HG03060 (cell line): ENCODE data around the gene MRPL58.
"Not testable (repeated sequence)": the region's sequence is repeated elsewhere in the genome, so short reads cannot be mapped to it uniquely, and the experiment has no call there.

Experiments
- ATAC-seq: cut with Tn5 transposase; IDR thresholded peaks from one replicate; pipeline ENCODE4 v1.9.1; 2021; ENCODE audit warnings: low read depth, moderate number of reproducible peaks; ENCODE audit not compliant: unreplicated experiment

MRPL58 gene

DNA sequence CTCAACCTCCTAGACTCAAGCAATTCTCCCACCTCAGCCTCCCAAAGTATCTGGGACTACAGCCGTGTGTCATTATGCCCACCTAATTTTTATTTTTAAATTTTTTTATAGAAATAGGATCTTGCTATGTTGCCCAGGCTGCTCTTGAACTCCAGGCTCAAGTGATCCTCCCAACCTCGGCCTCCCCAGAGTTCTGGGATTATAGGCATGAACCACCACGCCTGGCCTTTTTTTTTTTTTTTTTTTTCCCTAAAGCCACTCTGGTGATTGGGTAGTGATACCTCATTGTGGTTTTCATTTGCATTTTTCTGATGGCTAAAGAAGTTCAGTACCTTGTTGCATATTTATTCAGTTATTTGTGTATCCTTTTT lies 26.3 kb upstream of the MRPL58 start:
- ATAC-seq = no peak

DNA sequence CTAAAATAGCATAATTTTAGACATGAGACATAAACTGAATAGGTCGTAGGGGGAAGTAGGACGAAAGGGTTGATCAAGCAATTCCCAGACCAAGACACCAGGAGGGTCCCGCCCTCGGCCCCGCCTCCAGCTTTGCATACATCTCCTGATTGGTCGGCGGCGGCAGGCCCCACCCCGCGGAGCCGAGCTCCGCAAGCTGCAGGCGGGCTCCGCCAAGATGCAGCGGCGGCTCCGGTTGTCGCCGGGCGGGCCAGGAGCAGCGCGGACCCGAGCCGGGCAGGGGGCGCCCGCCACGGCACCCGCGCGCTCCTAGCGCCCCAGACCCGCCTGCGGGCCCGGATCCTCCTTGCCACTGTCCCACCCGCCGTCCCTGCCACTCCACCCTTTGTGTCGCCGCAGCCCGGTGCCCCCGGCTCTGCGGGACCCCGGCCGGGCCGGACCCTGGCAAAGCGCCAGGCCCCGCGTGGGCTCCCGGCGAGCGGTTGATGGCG lies 25.0 kb upstream of the MRPL58 start, which contains the start of gene CDR2L:
CDR2L (plus strand) TSS at position 215 of the 491 bp plus-strand sequence. CDS start 412 bp downstream, outside the sequence.
- no peak for ATAC-seq

DNA sequence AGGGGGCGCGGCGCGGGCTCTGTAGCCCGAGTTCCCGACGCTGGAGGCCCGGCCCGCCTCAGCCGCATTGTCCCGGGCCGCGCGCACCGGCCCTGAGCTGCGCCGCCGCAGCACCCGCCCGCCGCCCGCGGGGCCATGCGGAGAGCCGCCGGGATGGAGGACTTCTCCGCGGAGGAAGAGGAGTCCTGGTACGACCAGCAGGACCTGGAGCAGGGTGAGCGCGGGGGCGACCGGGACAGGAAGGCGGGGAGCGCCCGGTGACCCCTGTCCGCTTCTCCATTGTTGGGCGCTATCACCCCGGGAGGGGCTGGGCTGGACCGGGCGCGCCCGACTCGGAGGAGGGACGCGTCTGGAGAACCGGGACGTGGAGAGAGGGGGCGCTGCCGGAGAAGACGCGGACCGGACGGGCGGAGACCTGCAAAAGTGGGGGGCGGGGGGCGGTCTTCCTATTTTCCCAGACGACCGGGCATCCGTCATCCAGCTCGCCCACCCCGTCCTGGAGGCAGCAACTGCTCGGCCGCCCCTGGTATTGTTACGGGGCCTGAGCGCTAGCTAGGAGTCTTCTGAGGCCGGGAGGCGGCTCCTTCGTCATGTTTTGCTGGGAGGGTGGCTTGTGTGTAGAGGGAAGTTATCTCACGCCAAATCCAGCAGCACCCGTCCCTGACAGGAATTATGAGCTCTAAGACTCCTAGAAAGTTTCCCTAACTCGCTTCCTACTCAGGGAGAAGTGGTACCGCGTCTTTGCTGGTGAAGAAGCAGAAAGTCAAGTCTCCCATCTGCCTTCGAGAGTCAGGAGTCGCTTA lies 24.4 kb upstream of the MRPL58 start:
- ATAC-seq = no peak

DNA sequence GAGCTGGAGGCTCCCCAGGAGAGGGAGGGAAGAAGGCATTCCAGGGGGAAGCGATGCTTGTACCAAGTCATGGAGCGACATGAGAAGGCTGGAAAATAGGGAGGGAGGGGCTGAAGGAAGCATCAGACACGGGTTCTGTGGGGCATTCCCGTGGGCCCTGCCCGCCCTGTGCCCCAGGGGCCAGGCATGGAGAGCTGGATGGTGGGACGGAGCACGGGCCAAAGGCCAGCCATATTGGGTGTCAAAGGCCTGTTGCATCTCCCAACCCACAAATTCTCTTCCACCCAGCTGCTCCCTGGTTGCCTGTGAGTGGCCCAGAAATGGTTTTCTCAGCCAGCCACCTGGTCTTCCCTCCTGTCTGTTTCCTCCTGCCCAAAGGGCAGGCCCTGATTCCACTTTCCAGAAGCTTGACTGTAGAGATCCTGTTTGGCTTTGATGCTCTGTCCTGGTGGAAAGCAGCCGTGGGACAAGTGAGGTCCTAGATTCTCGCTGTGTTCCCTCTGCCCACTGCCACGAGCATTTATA lies 21.8 kb upstream of the MRPL58 start:
- ATAC-seq = no peak

DNA sequence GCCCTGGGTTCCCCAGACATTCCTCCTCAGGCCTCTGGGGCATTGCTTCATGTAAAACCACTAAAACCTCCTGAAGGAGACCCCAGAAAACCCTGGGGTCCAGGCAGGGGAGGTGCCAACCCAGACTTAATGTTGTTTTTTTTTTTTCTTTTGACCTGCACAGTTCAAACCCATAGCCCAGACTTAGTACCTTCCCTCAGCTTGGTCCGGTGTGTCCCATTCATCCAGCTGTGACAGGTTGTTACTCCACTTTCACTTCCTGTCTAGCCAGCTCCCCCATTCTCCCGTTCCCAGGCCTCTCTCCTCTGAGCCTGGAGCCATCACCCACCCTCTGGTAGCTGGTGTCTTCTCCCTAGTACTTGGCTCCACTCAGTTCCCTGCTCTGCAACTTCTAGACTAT lies 20.2 kb upstream of the MRPL58 start:
- no peak for ATAC-seq

DNA sequence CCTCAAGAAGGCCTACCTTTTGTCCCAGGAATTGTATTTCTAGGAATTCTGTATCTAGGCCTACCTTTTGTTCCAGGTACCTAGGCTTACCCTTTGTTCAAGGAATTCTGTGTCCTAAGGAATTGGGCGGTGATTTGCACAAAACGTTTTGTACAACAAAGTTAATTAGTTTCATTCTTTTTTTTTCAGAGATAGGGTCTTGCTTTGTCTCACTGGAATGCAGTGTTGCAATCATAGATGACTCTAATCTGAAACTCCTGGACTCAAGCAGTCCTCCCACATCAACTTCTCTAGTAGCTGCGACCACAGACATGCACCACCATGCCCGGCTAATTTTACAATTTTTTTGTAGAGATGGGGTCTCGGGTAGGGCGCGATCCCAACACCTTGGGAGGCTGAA lies 18.0 kb upstream of the MRPL58 start:
- no peak for ATAC-seq

DNA sequence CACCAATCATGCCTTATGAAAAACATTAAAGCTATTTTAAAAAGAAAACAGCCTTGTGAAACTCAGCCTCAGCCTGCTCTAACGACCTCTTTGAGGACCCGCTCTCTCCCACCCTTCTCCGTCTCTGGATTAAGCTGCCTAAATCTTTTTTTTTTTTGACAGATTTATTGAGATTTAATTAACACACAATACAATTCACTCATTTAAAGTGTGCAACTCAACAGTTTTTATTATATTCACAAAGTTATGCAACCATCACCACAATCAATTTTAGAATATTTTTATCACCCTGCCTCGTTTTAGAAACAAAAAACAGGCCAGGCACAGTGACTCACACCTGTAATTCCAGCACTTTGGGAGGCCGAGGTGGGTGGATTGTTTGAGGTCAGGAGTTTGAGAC lies 16.6 kb upstream of the MRPL58 start:
- ATAC-seq = no peak

DNA sequence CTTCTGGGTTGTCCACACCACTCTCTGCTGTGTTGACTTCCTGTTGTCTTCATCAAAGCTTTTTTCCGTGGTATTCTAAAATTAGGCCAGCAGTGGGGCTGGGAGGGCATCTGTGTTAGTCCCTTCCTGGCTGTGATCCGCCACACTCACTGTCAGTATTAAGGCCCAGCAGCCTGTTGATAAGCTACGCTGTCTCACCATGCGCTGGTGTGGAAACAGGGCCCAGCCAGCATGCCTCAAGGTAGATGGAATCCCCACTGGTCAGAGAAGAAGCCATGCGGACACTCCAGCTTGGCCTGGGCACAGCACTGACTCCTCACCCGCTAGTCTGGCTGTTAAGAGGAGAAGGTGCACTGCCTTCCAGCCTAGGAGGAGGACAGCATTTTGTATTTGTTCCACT lies 13.7 kb upstream of the MRPL58 start:
- ATAC-seq = no peak

DNA sequence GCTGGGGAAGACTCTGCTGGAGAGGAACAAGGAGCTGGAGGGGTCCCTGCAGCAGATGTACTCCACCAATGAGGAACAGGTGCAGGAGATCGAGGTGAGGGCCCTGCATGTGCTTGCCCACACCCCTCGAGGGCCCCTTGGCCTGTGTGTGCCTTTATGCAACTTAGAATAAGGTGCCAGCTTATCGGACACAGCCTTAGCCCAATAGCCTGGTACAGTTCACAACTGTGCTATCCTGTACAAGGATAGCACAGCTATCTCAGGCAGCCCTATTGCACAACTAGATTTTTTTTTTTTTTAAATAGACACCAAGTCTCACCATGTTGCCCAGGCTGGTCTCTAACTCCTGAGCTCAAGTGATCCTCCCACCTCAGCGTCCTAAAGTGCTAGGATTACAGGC lies 12.9 kb upstream of the MRPL58 start:
- ATAC-seq = no peak

DNA sequence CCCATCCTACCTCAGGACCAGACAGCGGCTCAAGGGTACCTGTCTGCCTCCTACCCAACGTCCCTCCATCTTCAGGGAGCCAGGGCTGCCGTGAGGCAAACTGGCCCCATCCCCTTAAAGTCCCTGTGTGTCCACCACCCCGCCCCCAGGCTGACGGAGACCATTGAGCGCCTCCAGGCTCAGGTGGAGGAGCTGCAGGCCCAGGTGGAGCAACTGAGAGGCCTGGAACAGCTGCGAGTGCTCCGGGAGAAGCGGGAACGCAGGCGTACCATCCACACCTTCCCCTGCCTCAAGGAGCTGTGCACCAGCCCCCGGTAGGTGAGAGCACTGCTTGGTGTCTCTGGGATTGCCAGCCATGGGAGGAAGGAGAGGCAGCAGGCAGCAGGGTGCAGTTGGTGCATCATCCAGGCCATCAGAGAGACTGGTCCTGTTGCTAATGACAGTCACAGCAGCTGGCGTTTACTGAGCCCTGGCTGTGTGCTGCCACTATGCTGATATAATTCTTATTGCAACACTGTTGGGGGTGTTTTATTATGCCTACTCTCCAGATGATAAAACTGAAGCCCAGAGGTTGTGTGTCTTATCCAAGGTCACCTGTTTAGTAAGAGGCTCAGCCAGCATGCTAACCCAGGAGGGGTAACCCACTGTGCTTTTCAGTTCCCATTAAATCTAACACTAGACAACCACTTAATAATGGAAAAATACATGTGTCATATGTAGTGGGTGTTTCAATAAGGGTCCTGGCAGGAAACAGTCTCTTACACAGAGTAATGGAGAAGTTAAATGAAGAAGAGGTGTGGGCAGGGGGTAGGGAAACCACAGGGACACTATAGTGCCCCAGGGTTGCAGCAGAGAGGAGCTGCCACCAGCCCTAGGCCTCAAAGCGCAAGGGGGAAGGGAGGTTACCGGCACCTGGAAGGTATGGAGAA lies 10.3 kb upstream of the MRPL58 start:
- ATAC-seq = no peak

DNA sequence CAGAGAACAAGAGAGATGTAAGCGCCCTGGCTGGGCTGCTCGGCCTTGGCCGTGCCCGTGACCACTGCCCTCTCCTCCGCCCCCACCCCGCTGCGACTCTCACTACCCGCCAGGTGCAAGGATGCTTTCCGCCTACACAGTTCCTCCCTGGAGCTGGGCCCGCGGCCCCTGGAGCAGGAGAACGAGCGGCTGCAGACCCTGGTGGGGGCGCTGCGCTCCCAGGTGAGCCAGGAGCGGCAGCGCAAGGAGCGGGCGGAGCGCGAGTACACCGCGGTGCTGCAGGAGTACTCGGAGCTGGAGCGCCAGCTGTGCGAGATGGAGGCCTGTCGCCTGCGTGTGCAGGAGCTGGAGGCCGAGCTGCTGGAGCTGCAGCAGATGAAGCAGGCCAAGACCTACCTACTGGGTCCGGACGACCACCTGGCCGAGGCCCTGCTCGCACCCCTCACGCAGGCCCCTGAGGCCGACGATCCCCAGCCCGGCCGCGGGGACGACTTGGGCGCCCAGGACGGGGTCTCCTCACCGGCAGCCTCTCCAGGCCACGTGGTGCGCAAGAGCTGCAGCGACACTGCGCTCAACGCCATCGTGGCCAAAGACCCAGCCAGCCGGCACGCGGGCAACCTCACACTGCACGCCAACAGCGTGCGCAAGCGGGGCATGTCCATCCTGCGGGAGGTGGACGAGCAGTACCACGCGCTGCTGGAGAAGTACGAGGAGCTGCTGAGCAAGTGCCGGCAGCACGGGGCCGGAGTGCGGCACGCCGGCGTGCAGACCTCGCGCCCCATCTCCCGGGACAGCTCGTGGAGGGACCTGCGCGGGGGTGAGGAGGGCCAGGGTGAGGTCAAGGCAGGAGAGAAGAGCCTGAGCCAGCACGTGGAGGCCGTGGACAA lies 9.2 kb upstream of the MRPL58 start:
- no peak for ATAC-seq

DNA sequence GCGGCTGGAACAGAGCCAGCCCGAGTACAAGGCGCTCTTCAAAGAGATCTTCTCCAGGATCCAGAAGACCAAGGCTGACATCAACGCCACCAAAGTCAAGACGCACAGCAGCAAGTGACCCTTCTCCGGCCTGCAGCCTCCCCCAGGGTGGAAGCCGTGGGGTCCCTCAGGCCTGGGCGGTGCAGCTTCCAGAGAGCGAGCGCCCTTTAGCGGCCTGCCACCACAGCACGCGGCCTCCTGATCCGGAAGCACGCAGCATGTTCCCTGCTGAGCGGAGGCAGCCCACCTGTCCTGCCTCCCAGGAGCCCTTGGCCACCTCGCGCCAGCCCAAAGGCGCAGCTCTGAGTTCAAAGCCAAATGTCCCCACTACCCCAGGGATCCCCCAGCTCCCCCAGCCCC lies 8.5 kb upstream of the MRPL58 start:
- ATAC-seq = no peak

DNA sequence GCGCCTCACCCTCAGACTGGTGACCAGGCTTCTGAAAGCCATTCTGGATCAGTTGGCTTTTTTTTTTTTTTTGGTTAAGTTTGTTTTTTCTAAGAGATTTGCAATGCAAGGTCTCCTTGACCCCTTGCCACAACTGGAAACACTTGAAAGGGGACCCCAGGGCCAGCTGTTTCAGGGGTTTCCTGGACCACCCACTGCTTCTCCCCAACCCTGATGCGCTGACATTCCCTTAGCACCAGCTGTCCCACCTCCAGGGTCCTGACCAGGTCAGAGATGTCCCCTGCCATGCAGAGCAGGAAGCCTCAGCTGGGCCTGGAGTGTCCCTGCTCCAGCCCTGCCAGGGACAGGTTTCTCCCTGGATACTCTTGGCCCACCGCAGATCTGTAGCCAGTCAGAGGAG lies 8.1 kb upstream of the MRPL58 start:
- ATAC-seq = no peak

DNA sequence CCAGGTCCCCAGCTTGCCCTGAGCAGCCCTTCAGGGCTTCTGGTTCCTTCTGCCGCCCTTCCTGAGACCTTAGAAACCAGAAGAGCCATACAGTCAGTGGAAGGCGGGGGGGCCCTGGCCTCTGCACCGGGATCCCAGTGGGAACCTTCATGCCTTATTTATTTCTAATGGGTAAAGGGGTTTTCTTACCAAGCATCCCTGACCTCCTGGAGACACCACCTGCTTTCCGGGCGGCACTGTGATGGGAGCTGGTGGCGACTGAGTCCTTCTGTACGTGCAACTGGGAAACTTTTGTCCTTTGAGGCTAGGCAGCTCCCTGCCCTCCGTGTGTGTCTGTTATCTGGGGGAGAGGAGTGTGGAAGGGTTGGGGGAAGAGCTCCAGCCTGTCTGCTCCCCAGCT lies 7.2 kb upstream of the MRPL58 start:
- ATAC-seq = no peak

DNA sequence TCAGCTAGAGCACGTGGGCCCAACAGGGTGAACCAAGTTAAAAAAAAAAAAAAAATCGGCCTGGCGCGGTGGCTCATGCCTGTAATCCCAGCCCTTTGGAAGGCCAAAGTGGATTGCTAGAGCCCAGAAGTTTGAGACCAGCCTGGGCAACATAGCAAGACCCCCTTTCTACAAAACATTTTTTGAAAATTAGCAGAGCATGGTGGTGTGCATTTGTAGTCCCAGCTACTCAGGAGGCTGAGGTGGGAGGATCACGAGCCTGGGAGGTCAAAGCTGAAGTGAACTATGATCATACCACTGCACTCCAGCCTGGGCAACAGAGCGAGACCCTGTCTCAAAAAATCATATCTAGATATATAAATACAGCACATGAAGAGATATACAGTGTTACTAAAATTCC lies 6.4 kb upstream of the MRPL58 start:
- not testable (repeated sequence) for ATAC-seq

DNA sequence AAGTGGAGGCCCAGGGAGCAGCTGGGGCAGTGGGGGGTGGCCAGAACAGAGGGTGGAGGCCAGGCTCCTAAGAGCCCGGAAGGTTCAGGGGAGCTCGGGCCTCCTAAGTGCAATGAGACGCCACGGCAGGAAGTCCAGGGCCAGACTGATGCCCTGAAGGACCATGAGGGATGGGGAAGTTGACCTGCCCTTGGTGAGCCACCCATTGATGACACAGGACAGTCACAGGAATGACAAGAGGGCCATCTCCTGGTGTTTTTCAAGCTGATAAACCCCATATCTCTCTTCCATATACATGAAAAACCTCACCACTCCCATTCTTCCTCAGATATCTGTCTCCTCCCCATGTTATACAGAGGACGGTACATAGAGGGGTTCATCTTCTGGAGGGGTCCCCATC lies 5.8 kb upstream of the MRPL58 start:
- ATAC-seq = no peak

DNA sequence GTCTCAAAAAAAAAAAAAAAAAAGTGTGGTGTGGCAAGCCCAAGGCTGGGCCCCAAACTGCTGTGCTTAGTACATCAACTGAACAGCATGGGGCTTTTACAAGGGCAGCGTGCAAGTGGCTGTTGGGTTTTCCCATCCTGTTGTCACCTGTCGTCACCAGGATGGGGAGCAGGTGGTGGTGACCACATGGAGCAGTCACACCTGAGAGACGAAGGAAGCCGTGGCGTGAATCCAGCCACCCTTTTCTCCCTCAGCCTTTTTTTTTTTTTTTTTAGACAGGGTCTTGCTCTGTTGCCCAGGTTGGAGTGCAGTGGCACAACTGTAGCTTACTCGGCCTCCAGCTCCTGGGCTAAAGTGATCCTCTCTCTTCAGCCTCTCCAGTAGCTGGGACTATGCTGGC lies 4.1 kb upstream of the MRPL58 start:
- no peak for ATAC-seq

DNA sequence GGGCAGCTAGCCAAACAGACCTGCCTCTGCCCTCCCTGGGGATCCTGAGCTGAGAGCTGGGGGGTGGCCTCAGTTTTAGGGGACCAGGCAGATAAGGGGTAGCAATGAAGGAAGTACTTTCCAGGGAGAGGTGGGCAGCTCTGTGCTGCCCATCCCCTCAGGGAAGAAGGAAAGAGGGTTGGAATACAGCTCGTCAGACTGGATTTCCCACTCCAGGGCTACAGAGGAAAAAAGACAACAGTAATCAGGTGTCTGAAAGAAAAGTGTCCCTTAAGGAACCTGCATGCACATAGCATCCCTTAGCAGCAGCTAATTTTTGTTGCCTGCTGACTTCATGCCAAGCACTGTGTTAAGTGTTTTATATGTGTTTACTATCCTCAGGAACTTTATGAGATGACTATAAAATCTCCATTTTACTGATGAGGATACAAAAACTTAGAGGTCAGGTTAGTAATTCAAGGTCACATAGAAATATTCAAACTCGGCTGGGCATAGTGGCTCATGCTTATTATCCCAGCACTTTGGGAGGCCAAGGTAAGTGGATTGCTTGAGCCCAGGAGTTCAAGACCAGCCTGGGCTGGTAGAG lies 3.2 kb upstream of the MRPL58 start:
- ATAC-seq = no peak

DNA sequence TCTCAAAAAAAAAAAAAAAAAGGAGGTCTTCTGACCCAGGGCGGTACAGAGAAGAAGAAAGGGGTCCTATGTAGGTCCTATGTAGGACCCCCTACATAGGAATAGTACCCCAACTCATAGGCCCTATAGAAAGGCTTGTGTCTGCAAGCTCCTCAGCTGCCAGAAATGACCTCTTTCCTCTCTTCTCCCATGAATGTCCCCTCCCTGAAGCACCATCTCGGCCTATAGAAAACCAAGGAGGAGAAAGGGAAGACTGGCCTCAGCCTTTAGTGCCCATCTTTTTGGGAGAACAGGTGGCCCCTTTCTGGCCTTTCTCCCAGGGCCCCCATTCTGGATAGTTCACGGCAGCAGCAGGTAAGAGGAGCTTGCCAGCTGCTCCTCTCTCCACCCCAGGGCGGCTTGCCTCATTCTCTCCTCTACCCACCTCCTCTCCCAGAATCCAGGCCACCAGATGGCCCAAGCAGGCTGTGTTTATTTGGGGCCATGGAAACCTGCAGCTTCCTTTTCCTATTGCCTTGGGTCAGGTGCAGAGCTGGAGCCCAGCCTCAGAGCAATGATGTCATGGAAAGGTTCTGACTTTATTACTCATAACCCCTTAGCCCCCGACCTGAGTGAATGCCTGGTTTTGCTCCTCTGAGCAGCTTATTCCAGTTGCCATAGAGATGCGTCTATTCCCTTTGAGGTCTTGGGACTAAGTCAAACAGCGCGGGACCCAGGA lies 1.6 kb upstream of the MRPL58 start:
- no peak for ATAC-seq
